ENCODE results near the gene IQSEC1.
A peak's percentile ranks its signal among the peaks of the same experiment; 100 is the strongest.

IQSEC1 gene

GRCh38 chr3:12977117-12977808 is 96.0 kb downstream of the IQSEC1 start:
- H3K4me3 ChIP-seq (ENCODE audit: low read depth, low read length) = no peak overlapping the region
- no peak for TF ChIP-seq CTCF (IDR thresholded peaks at IDR 0.05; ENCODE audit: low read depth, low read length)
- no peak for DNase-seq (ENCODE audit: low read depth, low spot score)
- in situ Hi-C loops (cut with HindIII; ENCODE audit: low sequenced_read_pairs) = no loop called here

- no peak overlapping the region for H3K4me3 ChIP-seq (ENCODE audit: low read depth, low read length)
- DNase-seq (ENCODE audit: low read depth, low spot score) = no peak
- no peak for TF ChIP-seq CTCF (IDR thresholded peaks at IDR 0.05; ENCODE audit: low read depth, low read length)
- in situ Hi-C loops (cut with HindIII; ENCODE audit: low sequenced_read_pairs) = no loop called here
Measured at GRCh38 chr3:12975748-12976522, 97.3 kb downstream of the IQSEC1 start.

GRCh38 chr3:12974819-12975218 is 98.4 kb downstream of the IQSEC1 start:
- no peak for DNase-seq (ENCODE audit: low read depth, low spot score)
- H3K4me3 ChIP-seq (ENCODE audit: low read depth, low read length) = no peak overlapping the region
- no peak for TF ChIP-seq CTCF (IDR thresholded peaks at IDR 0.05; ENCODE audit: low read depth, low read length)
- in situ Hi-C loops (cut with HindIII; ENCODE audit: low sequenced_read_pairs) = no loop called here

GRCh38 chr3:12974334-12974733 is 98.9 kb downstream of the IQSEC1 start:
- no peak overlapping the region for H3K4me3 ChIP-seq (ENCODE audit: low read depth, low read length)
- peak; percentile 14 for DNase-seq (ENCODE audit: low read depth, low spot score)
- in situ Hi-C loops (cut with HindIII; ENCODE audit: low sequenced_read_pairs) = no loop called here
- no peak for TF ChIP-seq CTCF (IDR thresholded peaks at IDR 0.05; ENCODE audit: low read depth, low read length)

- in situ Hi-C loops (cut with HindIII; ENCODE audit: low sequenced_read_pairs) = no loop called here
- H3K4me3 ChIP-seq (ENCODE audit: low read depth, low read length) = no peak overlapping the region
- no peak for TF ChIP-seq CTCF (IDR thresholded peaks at IDR 0.05; ENCODE audit: low read depth, low read length)
- no peak for DNase-seq (ENCODE audit: low read depth, low spot score)
Measured at GRCh38 chr3:12973827-12974226, 99.4 kb downstream of the IQSEC1 start.

GRCh38 chr3:12972781-12973702 is 100.2 kb downstream of the IQSEC1 start:
- H3K4me3 ChIP-seq (ENCODE audit: low read depth, low read length) = no peak overlapping the region
- no peak for DNase-seq (ENCODE audit: low read depth, low spot score)
- in situ Hi-C loops (cut with HindIII; ENCODE audit: low sequenced_read_pairs) = no loop called here
- no peak for TF ChIP-seq CTCF (IDR thresholded peaks at IDR 0.05; ENCODE audit: low read depth, low read length)

Measured in astrocyte of the spinal cord (primary cell).